ENCODE data around the gene SCARB1.

Gene SCARB1

GRCh38 chr12:124830306-124830705, 33.4 kb downstream of the SCARB1 start:
- no peak for TF ChIP-seq CTCF (conservative IDR thresholded peaks at IDR 0.05)
- H3K27ac ChIP-seq = peak overlapping the region; percentile 98

GRCh38 chr12:124829708-124830304, 33.9 kb downstream of the SCARB1 start:
- no peak for TF ChIP-seq CTCF (conservative IDR thresholded peaks at IDR 0.05)
- H3K27ac ChIP-seq = peak overlapping the region; percentile 98

- H3K27ac ChIP-seq = peak overlapping the region; percentile 98
- TF ChIP-seq CTCF (conservative IDR thresholded peaks at IDR 0.05) = no peak
Observed at GRCh38 chr12:124829008-124829707, 34.5 kb downstream of the SCARB1 start.

- peak overlapping the region; percentile 98 for H3K27ac ChIP-seq
- no peak for TF ChIP-seq CTCF (conservative IDR thresholded peaks at IDR 0.05)
Observed at GRCh38 chr12:124828264-124829007, 35.2 kb downstream of the SCARB1 start.

- no peak for TF ChIP-seq CTCF (conservative IDR thresholded peaks at IDR 0.05)
- peak overlapping the region; percentile 98 for H3K27ac ChIP-seq
Observed at GRCh38 chr12:124827588-124828184, 36.0 kb downstream of the SCARB1 start.

GRCh38 chr12:124824195-124824594, 39.5 kb downstream of the SCARB1 start:
- no peak for TF ChIP-seq CTCF (conservative IDR thresholded peaks at IDR 0.05)
- H3K27ac ChIP-seq = peak overlapping the region; percentile 98
